ENCODE results near the gene PCNA.

The PCNA gene

GRCh38 chr20:5133998-5134397 is 14.2 kb upstream of the PCNA start:
- no peak overlapping the region for H3K27ac ChIP-seq
- no peaks in the 10 kb centered on the region for H3K9me3 ChIP-seq (ENCODE audit: control insufficient read depth, low read length)
- H3K27me3 ChIP-seq (ENCODE audit: control insufficient read depth, insufficient read depth, low read length) = no peaks in the 10 kb centered on the region
- H3K79me2 ChIP-seq = peaks cover 64% of the 10 kb centered on the region
- no peak overlapping the region for H2AFZ ChIP-seq
- H3K4me3 ChIP-seq (ENCODE audit: low read depth, low read length) = no peak overlapping the region
- H3K36me3 ChIP-seq (ENCODE audit: control insufficient read depth, insufficient read depth, low read length) = no peaks in the 10 kb centered on the region
- TF ChIP-seq CTCF (IDR thresholded peaks at IDR 0.05) = no peak
- peaks cover 4% of the 10 kb centered on the region for H3K4me1 ChIP-seq
- no peak overlapping the region for H3K4me2 ChIP-seq (ENCODE audit: low read length)
- no peak overlapping the region for H3K9ac ChIP-seq

GRCh38 chr20:5131502-5131901 is 11.7 kb upstream of the PCNA start:
- Histone ChIP-seq H3K9ac (no peak overlapping the region), H3K4me1 (peaks cover 11% of the 10 kb centered on the region)

GRCh38 chr20:5128886-5129285 is 9.1 kb upstream of the PCNA start:
- Histone ChIP-seq H3K27me3 (ENCODE audit: control insufficient read depth, insufficient read depth, low read length) (no peaks in the 10 kb centered on the region), H3K9ac (no peak overlapping the region), H3K79me2 (peaks cover 34% of the 10 kb centered on the region), H3K4me2 (ENCODE audit: low read length) (no peak overlapping the region), H3K4me1 (peaks cover 13% of the 10 kb centered on the region), H3K4me3 (ENCODE audit: low read depth, low read length) (no peak overlapping the region), H3K9me3 (ENCODE audit: control insufficient read depth, low read length) (no peaks in the 10 kb centered on the region), H3K36me3 (ENCODE audit: control insufficient read depth, insufficient read depth, low read length) (no peaks in the 10 kb centered on the region), H2AFZ (no peak overlapping the region), H3K27ac (no peak overlapping the region)
- no peak for TF ChIP-seq CTCF (IDR thresholded peaks at IDR 0.05)

More at GRCh38 chr20:5131502-5131901, 11.7 kb upstream of the PCNA start:
- Histone ChIP-seq H3K36me3 (ENCODE audit: control insufficient read depth, insufficient read depth, low read length) (no peaks in the 10 kb centered on the region), H3K79me2 (peaks cover 55% of the 10 kb centered on the region), H3K27me3 (ENCODE audit: control insufficient read depth, insufficient read depth, low read length) (no peaks in the 10 kb centered on the region), H3K4me2 (ENCODE audit: low read length) (no peak overlapping the region), H3K9me3 (ENCODE audit: control insufficient read depth, low read length) (no peaks in the 10 kb centered on the region), H2AFZ (no peak overlapping the region), H3K4me3 (ENCODE audit: low read depth, low read length) (no peak overlapping the region), H3K27ac (no peak overlapping the region)
- TF ChIP-seq CTCF (IDR thresholded peaks at IDR 0.05) = no peak

GRCh38 chr20:5127859-5128424 is 8.2 kb upstream of the PCNA start:
- Histone ChIP-seq H3K9me3 (ENCODE audit: control insufficient read depth, low read length) (no peaks in the 10 kb centered on the region), H3K36me3 (ENCODE audit: control insufficient read depth, insufficient read depth, low read length) (no peaks in the 10 kb centered on the region), H3K27ac (peak overlapping the region; percentile 80), H2AFZ (peak overlapping the region; percentile 85), H3K27me3 (ENCODE audit: control insufficient read depth, insufficient read depth, low read length) (no peaks in the 10 kb centered on the region), H3K4me1 (peaks cover 13% of the 10 kb centered on the region), H3K79me2 (peaks cover 26% of the 10 kb centered on the region), H3K4me3 (ENCODE audit: low read depth, low read length) (peak overlapping the region; percentile 84), H3K9ac (no peak overlapping the region), H3K4me2 (ENCODE audit: low read length) (peak overlapping the region; percentile 73)
- TF ChIP-seq CTCF (IDR thresholded peaks at IDR 0.05) = no peak

GRCh38 chr20:5127204-5127858 is 7.6 kb upstream of the PCNA start:
- H2AFZ ChIP-seq = peak overlapping the region; percentile 85
- peaks cover 25% of the 10 kb centered on the region for H3K79me2 ChIP-seq
- H3K4me3 ChIP-seq (ENCODE audit: low read depth, low read length) = peak overlapping the region; percentile 84
- H3K36me3 ChIP-seq (ENCODE audit: control insufficient read depth, insufficient read depth, low read length) = no peaks in the 10 kb centered on the region
- H3K4me2 ChIP-seq (ENCODE audit: low read length) = peak overlapping the region; percentile 73
- no peaks in the 10 kb centered on the region for H3K9me3 ChIP-seq (ENCODE audit: control insufficient read depth, low read length)
- peak overlapping the region; percentile 87 for H3K9ac ChIP-seq
- peak overlapping the region; percentile 80 for H3K27ac ChIP-seq
- H3K4me1 ChIP-seq = peaks cover 13% of the 10 kb centered on the region
- TF ChIP-seq CTCF (IDR thresholded peaks at IDR 0.05) = no peak
- no peaks in the 10 kb centered on the region for H3K27me3 ChIP-seq (ENCODE audit: control insufficient read depth, insufficient read depth, low read length)

Data from parathyroid adenoma (tissue), 2 donors.